ENCODE data around the gene GPC6.

The GPC6 gene

GRCh38 chr13:94317063-94317491, 1090.5 kb downstream of the GPC6 start:
- DNase-seq, result no peak

GRCh38 chr13:94318418-94318817, 1091.8 kb downstream of the GPC6 start:
- no peak for DNase-seq

- DNase-seq, result no peak
These were observed 1092.9 kb downstream of the GPC6 start for GRCh38 chr13:94319501-94319900.

GRCh38 chr13:94322925-94323763, 1096.5 kb downstream of the GPC6 start:
- no peak for DNase-seq

GRCh38 chr13:94323764-94324758, 1097.5 kb downstream of the GPC6 start:
- DNase-seq, result no peak

- DNase-seq, result no peak
These were observed 1098.3 kb downstream of the GPC6 start for GRCh38 chr13:94324767-94325540.

- no peak for DNase-seq
These were observed 1099.0 kb downstream of the GPC6 start for GRCh38 chr13:94325650-94326049.

- DNase-seq, result no peak
These were observed 1100.7 kb downstream of the GPC6 start for GRCh38 chr13:94327318-94327717.

- DNase-seq, result no peak
These were observed 1101.9 kb downstream of the GPC6 start for GRCh38 chr13:94328381-94329041.

- DNase-seq, result no peak
These were observed 1102.7 kb downstream of the GPC6 start for GRCh38 chr13:94329277-94329676.

GRCh38 chr13:94329754-94330551, 1103.3 kb downstream of the GPC6 start:
- DNase-seq, result peak; percentile 15 to 34 (median 29)

- no peak for DNase-seq
These were observed 1104.0 kb downstream of the GPC6 start for GRCh38 chr13:94330552-94331071.

GRCh38 chr13:94331281-94331680, 1104.7 kb downstream of the GPC6 start:
- no peak for DNase-seq

GRCh38 chr13:94332359-94333096, 1105.9 kb downstream of the GPC6 start:
- no peak for DNase-seq

GRCh38 chr13:94333131-94333820, 1106.7 kb downstream of the GPC6 start:
- DNase-seq, result no peak

- no peak for DNase-seq
These were observed 1109.3 kb downstream of the GPC6 start for GRCh38 chr13:94335761-94336526.

- DNase-seq, result no peak
These were observed 1112.6 kb downstream of the GPC6 start for GRCh38 chr13:94339116-94339687.

GRCh38 chr13:94342436-94343242, 1116.0 kb downstream of the GPC6 start:
- no peak for DNase-seq
